AG09309 (cell line): ENCODE results near the gene KASH5.

Source experiments
- DNase-seq: peaks from one replicate; pipeline ENCODE4 v3.0.0-alpha.2; 2010; ENCODE audit warnings: low read depth
- H3K4me3 ChIP-seq: 2 replicates; pipeline ENCODE4 v1.5.1; 2011; ENCODE audit warnings: mild to moderate bottlenecking, low read depth, low read length, moderate library complexity; ENCODE audit not compliant: control insufficient read depth
- CTCF ChIP-seq: IDR thresholded peaks from 2 replicates; pipeline ENCODE4 v1.5.1; 2011; ENCODE audit warnings: mild to moderate bottlenecking, low read depth, low read length, inconsistent platforms; ENCODE audit not compliant: insufficient read depth, control insufficient read depth; ENCODE audit errors: missing control alignments

KASH5 gene

GRCh38 chr19:49421039-49421877 is 33.2 kb downstream of the KASH5 start:
- DNase-seq, result no peak
- TF ChIP-seq CTCF, result no peak
- H3K4me3 ChIP-seq, result no peak overlapping the region

- no peak for TF ChIP-seq CTCF
- DNase-seq, result no peak
- H3K4me3 ChIP-seq, result no peak overlapping the region
Observed at GRCh38 chr19:49421878-49422202, 33.8 kb downstream of the KASH5 start.

- peak; percentile 22 for TF ChIP-seq CTCF
- H3K4me3 ChIP-seq, result no peak overlapping the region
- DNase-seq, result no peak
Observed at GRCh38 chr19:49422407-49423070, 34.5 kb downstream of the KASH5 start.

- no peak for TF ChIP-seq CTCF
- no peak for DNase-seq
- H3K4me3 ChIP-seq, result no peak within 1 kb of the TSS
Observed at GRCh38 chr19:49423071-49423984, 35.3 kb downstream of the KASH5 start, which contains the start of gene PTH2. PTH2 (minus strand) TSS chr19:49423441; CDS start chr19:49423339, 102 bp downstream.

DNA sequence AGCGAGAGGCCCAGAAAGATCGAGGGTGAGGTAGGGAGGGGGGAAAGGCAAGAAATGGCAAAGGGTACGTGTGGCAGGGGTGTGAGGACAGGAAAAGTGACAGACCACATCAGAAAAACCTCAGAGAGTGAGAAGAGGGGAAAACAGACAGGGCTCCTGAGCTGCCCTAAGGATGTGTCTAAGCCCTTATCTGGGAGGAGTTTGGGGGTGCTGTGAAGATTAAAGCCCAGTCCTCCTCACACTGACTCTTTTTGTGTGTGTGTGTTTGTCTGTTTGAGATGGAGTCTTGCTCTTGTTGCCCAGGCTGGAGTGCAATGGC is 35.9 kb downstream of the KASH5 start:
- no peak for DNase-seq
- TF ChIP-seq CTCF, result no peak
- no peak overlapping the region for H3K4me3 ChIP-seq

DNA sequence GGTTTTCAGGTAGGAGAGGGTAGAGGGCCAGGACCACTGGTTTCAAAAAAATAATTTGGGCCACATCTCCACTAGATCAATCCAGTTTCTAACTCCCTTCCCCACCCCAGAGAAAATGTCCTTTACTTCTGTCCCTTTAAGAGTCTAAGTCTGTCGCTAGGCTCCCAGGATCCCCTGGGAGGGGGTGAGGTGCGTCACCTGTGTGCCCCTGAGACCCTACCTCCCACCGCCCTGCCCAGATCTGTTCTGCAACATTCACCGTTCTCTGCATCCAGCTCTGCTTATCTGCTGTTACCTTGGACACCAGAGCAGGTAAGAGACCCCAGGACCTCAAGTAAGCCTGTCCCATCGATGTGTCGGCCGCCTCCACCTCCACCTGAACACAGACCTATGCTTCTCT is 37.1 kb downstream of the KASH5 start, which contains the start of gene GFY:
TSS of gene GFY (plus strand) at position 211 of the 400 bp plus-strand sequence. CDS start 1,043 bp downstream, outside the sequence.
- no peak for DNase-seq
- H3K4me3 ChIP-seq, result no peak within 1 kb of the TSS

More for the DNA sequence above, 37.1 kb downstream of the KASH5 start, which contains the start of gene GFY:
- no peak for TF ChIP-seq CTCF
